Thyroid gland (tissue), 4 donors: Measurements from ENCODE around the gene HSF5.

Source experiments
- POLR2A ChIP-seq, 2 donors: fragments of 450-650 bp; IDR thresholded peaks; one replicate each; pipeline ENCODE4 v1.6.1; 2017; ENCODE audit warnings: antibody characterized with exemption in 2 of 2, mild to moderate bottlenecking in 2 of 2, moderate library complexity in 1 of 2
- TF ChIP-seq, protein P1 (sequence below), 6 experiments: fragments of 200-600 bp in 3 of 6; fragments of 450-650 bp in 3 of 6; sonication (generic) in 3 of 6; IDR thresholded peaks; one replicate each; pipeline ENCODE4 v1.5.1; 2016 to 2019; ENCODE audit warnings: antibody characterized with exemption in 6 of 6, mild to moderate bottlenecking in 2 of 6, inconsistent platforms in 1 of 6, moderate library complexity in 1 of 6

GRCh38 chr17:58517928-58518609 lies 29.9 kb upstream of the HSF5 start:
- TF ChIP-seq POLR2A (IDR thresholded peaks at IDR 0.05) = peak in 1 of 2 donors; percentile 80
- TF ChIP-seq, protein P1, sequence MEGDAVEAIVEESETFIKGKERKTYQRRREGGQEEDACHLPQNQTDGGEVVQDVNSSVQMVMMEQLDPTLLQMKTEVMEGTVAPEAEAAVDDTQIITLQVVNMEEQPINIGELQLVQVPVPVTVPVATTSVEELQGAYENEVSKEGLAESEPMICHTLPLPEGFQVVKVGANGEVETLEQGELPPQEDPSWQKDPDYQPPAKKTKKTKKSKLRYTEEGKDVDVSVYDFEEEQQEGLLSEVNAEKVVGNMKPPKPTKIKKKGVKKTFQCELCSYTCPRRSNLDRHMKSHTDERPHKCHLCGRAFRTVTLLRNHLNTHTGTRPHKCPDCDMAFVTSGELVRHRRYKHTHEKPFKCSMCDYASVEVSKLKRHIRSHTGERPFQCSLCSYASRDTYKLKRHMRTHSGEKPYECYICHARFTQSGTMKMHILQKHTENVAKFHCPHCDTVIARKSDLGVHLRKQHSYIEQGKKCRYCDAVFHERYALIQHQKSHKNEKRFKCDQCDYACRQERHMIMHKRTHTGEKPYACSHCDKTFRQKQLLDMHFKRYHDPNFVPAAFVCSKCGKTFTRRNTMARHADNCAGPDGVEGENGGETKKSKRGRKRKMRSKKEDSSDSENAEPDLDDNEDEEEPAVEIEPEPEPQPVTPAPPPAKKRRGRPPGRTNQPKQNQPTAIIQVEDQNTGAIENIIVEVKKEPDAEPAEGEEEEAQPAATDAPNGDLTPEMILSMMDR (IDR thresholded peaks at IDR 0.05) = no peak
